GM21737 (cell line): ENCODE measurements around the gene SLC48A1.
"Not testable (repeated sequence)": the region's sequence is repeated elsewhere in the genome, so short reads cannot be mapped to it uniquely, and the experiment has no call there.

Source experiments
- ATAC-seq: cut with Tn5 transposase; IDR thresholded peaks from one replicate; pipeline ENCODE4 v1.9.1; 2021; ENCODE audit warnings: mild to moderate bottlenecking, moderate library complexity; ENCODE audit not compliant: unreplicated experiment

Gene SLC48A1

DNA sequence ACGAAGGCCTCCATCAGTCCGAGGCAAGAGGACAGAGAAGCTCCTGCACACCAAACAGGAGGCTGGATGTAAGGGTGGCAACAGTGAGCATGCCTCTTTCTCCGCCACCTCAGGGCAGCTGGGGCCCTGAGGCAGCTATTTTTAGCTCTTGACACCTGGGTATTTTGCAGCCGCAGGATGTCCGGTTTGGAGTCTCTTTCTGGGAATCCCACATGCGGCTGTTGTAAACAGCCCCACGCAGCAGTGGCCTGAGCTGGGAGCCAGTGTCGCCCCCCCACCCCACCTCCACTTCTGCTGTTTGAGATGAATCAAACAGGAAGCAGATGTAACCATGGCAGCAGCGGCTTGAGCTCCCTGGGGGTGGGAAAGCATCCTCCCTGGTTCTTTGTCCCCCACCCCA lies 35.0 kb downstream of the SLC48A1 start:
- ATAC-seq = peak; percentile 39

DNA sequence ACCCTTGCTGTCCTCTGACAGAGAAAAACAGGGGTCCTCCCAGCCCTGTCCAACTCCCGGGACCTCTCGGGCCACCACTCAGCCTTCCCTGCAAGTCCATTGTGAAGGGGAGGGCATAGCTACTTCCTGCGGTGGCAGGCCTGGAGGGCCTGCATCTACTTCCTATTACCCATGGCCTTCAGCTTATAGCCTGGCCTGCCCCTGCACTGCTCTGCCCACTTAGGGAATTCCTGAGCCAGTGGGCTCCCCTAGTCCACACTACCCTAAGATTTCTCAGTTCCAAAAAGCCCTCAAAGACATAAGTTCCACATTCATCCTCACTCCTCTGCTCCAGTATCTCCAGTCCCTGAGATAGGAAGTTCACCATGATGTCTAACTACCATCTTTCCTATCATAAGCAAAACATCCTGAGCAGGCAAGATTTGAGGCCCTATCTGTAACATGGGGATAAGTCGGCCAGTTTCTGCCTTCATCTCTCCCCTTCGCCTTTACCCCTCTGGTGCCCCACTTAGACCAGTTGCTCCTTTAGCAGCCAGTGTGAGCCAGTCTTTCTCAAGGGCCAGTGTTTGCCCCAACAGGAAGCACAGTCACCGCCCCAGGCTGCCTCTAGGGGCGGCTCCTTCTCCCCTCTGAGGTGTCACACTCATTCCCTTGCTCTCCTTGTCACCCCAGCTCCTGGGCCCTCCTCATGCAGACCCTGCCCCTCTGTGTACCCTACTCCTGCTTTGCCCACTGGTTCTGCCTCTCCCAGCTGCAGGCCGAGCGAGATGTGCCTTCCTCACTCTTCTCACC lies 35.7 kb downstream of the SLC48A1 start:
- ATAC-seq = no peak

- ATAC-seq = not testable (repeated sequence)
Observed at GRCh38 chr12:47809518-47809917, 36.5 kb downstream of the SLC48A1 start.

GRCh38 chr12:47811072-47811396 lies 38.0 kb downstream of the SLC48A1 start:
- ATAC-seq = no peak

GRCh38 chr12:47811581-47812484 lies 38.8 kb downstream of the SLC48A1 start:
- no peak for ATAC-seq

DNA sequence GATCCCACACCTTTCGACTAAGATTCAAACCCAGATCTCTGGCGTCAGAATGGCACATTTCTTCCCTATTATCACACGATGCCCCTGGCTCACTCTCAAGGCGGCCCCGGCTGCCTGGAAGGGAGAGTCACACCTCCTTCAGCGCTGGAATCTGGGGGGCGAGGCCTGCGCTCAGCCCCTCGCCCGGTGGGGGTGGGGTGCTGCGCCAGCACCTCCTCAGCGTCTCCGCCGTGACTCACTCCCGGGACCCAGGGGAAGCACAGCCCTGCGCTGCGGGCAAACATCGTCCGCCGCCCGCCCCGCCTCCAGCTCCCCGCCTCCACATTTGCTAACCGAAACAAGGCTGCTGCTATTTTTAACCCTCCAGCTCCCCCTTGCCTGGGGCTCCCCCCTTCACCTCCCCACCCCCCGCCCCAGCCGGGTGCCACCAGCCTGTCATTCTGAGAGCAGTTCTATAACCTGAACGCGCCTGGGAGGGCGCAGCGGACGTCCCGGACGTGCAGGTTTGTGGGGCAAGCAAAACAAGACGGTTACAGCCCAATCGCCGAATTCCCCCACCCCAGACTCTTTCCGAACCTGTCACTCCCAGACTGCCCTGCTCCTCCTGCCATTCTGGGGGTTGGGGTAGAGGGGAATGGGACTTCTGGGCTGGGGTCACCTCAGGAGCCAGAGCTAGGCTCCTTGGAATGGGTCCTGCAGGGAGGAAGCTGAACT lies 39.9 kb downstream of the SLC48A1 start:
- peak; percentile 64 for ATAC-seq

GRCh38 chr12:47813511-47814196 lies 40.6 kb downstream of the SLC48A1 start:
- ATAC-seq = peak; percentile 32

DNA sequence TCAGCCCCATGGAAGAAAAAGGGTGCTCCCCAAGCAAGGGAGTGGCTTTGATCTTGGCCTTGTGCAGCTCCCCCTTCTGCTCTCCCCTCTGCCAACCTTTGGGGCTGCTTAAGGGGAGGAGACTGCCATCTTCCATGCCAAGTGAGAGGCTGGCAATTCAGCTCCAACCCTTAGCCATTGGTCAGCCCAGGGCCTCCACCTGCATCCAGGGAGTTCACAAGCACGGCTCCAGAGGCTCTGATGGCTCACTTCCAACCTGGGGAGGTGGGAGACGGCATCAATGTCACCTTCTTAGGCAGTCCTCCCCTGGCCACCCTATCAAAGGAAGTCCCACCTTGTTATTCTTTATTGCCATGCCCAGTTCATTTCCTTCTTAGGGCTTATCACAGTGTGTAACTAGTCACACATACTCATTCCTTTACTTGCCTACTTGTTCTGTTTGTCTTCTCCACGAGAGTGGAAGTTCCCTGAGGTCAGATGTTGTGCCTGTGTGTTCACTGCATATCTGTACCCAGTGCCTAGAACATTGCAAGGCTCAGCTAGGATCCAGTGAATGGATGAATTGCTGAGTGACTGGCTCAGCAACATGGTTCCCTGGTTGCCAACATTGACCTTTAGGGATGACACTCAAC lies 41.6 kb downstream of the SLC48A1 start:
- ATAC-seq = no peak

DNA sequence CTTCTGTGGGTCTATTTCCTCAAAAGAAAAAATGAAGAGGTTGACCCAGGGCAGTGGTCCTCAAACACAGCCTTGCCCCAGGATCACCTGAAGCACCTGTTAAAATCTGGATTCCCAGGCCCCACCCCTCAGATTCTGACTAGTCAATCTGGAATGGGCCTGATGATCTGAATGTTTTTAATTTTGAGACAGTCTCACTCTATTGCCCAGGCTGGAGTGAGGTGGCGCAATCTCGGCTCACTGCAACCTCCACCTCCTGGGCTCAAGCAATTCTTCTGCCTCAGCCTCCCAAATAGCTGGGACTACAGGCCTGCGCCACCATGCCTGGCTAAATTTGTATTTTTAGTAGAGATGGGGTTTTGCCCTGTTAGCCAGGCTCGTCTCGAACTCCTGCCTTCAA lies 42.4 kb downstream of the SLC48A1 start:
- ATAC-seq = not testable (repeated sequence)

DNA sequence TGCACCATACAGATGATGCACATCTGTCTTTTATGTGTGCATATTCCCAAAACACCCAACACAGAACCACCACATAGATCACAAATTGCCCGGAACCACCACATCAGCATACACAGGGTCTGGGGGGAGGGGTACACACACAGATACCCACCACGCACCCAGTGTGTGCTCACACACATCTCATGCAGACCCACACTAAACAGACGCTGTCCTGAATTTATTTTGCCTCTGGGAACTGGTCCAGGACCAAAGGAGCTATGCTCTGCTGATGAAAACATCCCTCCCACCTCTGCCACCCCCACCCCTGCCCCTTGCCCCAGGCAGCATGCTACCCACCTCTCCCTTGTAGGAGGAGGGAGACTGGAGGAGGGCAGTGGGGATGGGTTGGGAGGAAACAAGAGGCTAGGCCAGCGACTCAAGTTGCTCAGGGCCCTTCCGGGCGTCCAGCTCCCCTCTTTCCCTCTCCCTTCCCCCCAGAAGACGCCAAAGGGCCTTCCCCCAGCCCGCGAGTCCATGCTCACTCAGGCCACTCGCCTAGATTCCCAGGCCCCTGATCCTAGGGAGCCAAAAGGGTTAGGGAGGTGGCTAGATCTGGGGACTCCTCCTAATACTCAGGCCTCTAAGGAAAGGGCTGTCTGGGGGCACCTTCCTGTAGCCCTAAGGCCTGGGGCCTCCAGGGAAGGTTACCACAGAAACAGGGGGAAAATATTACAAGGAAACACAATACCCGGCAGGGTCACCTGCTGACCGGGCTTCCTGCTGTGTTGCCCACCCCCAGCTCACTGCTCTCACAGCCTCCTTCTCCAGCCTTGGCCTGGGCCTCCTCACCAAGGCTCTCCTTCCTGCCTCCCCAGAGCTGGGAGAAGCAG lies 43.6 kb downstream of the SLC48A1 start:
- no peak for ATAC-seq

- no peak for ATAC-seq
Observed at GRCh38 chr12:47817272-47818006, 44.4 kb downstream of the SLC48A1 start.

- ATAC-seq = no peak
Observed at GRCh38 chr12:47818007-47818376, 45.0 kb downstream of the SLC48A1 start.

- no peak for ATAC-seq
Observed at GRCh38 chr12:47818467-47819137, 45.6 kb downstream of the SLC48A1 start.

DNA sequence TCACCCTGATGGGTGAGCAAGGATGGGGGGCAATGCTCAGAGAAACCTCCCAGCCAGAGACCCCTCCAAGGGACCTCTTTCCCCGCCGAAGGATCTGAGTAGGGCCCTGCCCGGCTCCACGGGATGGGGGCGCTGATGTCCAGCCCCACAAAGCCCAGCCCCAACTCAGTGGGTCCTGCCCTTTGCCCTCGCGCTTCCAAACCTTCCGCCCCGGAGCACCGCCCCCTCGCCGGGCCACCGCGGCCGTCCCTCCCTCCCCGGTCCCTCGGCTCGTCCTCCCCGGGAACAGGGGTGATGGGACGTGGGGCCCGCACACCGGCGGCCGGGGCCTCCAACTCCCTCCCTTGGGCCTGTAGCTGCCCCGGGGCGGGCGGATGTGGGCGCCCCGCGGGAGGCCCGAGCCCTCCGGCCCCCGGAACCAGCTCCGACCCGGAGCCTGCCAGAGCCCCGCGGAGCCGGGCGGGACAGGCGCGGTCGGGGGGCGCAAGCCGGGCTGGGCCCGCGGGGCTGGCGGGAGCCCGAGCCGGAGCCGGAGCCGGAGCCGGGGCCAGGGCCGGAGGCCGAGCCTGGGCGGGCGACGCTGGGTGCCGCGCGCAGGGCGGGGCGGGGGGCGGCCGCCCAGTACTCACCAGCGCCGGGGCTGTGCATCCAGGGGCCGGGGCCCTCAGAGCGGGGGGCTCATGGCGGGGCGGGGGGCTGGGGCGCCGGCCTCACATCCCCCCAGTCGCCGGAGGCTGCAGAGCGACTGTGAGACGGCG lies 46.3 kb downstream of the SLC48A1 start:
- no peak for ATAC-seq

DNA sequence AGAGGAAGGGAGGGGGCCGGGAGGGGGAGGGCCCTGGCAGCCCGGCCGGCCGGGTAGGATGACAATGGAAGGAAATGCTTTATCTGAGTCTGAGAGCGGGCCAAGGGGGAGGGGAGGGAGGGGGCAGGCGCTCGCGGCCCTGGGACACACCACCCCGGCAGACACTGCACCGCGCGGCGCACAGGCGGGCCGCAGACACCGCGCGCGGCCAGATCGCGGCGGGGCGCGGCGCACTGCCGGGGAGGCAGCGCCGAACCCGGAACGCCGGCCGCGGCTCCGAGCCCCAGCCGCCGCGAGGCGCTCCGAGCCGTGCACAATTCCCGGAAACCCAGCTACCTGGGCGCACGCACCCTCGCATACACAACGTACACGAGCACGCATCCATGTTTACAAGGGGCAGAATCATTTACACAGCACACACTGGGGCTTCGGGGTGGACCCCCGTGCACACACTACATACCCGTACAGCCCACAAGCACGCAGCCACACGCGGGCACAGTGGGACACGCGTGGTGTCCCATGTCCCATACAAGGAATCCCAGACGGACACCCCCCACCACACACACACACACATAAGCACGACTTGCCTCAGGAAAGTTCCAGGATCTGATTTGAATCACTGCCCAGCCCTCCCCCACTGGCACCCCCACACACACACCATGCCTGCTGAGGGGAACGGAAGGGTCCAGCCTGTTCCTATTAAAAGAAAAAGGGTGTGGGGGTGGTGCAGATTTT lies 47.0 kb downstream of the SLC48A1 start, which contains the start of gene HDAC7:
Gene HDAC7, minus strand, starts transcription at position 8 of the 735 bp plus-strand sequence. CDS start 118 bp downstream, outside the sequence.
- ATAC-seq = no peak

DNA sequence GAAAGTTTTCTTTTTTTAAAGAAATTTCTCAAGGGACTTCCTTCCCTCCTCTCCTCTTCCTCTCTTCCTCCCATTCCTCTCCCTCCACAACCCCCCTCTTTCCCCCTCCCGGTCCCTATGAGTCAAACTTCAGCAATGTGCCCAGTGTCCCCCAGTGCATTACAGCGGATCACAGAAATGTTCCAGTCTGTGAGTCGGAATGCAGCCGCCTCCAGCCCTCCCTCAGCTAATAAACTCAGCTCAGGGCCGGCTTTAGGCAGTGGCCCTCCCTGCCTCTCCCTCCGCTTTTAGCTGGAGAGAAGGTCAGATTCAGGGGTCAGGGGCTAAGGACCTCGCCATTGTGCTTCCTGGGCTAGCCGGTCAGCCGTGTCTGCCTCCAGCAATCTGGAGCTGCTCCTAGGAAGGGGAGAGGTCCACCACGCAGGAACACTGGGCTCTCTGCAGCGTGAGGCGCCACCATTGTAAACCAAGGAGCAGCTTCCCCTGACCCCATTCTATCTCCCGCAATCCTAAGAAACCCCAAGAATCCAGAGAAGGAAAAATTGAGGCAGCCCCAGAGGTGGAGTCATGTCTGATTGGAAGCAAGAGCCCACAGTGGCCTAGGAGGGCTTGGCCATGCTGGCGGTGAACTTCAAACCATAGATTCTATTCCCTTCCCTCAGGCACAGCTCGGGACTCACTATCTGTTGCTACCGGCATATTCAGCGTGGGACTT lies 47.8 kb downstream of the SLC48A1 start:
- no peak for ATAC-seq
